WTC11 (cell line): ENCODE results near the gene PLXNA2.

Source experiments
- CTCF ChIP-seq: fragments of 200-600 bp; IDR thresholded peaks from 2 replicates; pipeline ENCODE4 v1.8.0; 2022; ENCODE audit warnings: antibody characterized with exemption
- TF ChIP-seq, protein P1 (sequence below): sonication (generic); formaldehyde crosslinking; IDR thresholded peaks from 2 replicates; pipeline ENCODE4 v1.8.1; 2022; ENCODE audit warnings: missing genetic modification reagents, borderline replicate concordance
- TF ChIP-seq, protein P2 (sequence below): sonication (generic); formaldehyde crosslinking; IDR thresholded peaks from 2 replicates; pipeline ENCODE4 v1.8.0; 2022; ENCODE audit warnings: mild to moderate bottlenecking, missing genetic modification reagents
- TF ChIP-seq, protein P3 (sequence below): sonication (generic); formaldehyde crosslinking; IDR thresholded peaks from 2 replicates; pipeline ENCODE4 v1.8.1; 2023; ENCODE audit warnings: mild to moderate bottlenecking, missing genetic modification reagents, moderate library complexity

GRCh38 chr1:208211921-208212843 lies 32.0 kb downstream of the PLXNA2 start:
- no peak for TF ChIP-seq CTCF
- TF ChIP-seq, protein P1, sequence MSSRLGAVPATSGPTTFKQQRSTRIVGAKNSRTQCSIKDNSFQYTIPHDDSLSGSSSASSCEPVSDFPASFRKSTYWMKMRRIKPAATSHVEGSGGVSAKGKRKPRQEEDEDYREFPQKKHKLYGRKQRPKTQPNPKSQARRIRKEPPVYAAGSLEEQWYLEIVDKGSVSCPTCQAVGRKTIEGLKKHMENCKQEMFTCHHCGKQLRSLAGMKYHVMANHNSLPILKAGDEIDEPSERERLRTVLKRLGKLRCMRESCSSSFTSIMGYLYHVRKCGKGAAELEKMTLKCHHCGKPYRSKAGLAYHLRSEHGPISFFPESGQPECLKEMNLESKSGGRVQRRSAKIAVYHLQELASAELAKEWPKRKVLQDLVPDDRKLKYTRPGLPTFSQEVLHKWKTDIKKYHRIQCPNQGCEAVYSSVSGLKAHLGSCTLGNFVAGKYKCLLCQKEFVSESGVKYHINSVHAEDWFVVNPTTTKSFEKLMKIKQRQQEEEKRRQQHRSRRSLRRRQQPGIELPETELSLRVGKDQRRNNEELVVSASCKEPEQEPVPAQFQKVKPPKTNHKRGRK (CRISPR knock-in tag), result no peak
- TF ChIP-seq, protein P2, sequence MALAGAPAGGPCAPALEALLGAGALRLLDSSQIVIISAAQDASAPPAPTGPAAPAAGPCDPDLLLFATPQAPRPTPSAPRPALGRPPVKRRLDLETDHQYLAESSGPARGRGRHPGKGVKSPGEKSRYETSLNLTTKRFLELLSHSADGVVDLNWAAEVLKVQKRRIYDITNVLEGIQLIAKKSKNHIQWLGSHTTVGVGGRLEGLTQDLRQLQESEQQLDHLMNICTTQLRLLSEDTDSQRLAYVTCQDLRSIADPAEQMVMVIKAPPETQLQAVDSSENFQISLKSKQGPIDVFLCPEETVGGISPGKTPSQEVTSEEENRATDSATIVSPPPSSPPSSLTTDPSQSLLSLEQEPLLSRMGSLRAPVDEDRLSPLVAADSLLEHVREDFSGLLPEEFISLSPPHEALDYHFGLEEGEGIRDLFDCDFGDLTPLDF (CRISPR knock-in tag), result no peak
- TF ChIP-seq, protein P3, sequence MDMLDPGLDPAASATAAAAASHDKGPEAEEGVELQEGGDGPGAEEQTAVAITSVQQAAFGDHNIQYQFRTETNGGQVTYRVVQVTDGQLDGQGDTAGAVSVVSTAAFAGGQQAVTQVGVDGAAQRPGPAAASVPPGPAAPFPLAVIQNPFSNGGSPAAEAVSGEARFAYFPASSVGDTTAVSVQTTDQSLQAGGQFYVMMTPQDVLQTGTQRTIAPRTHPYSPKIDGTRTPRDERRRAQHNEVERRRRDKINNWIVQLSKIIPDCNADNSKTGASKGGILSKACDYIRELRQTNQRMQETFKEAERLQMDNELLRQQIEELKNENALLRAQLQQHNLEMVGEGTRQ (CRISPR knock-in tag), result no peak
